ENCODE measurements around the gene PBLD.

Gene PBLD

GRCh38 chr10:68345621-68346020, 12.9 kb upstream of the PBLD start:
- no peaks in the 10 kb centered on the region for H3K4me1 ChIP-seq (ENCODE audit: control insufficient read depth, insufficient read depth, low read length)
- no peak overlapping the region for H3K4me3 ChIP-seq (ENCODE audit: low read depth, low read length)
- no peaks in the 10 kb centered on the region for H3K27me3 ChIP-seq (ENCODE audit: control insufficient read depth, insufficient read depth, low read length)
- peaks cover 57% of the 10 kb centered on the region for H3K36me3 ChIP-seq (ENCODE audit: control insufficient read depth, insufficient read depth, low read length)
- H3K27ac ChIP-seq (ENCODE audit: low read depth, low read length), result no peak overlapping the region
- no peak overlapping the region for H3K9ac ChIP-seq (ENCODE audit: low read length)
- no peaks in the 10 kb centered on the region for H3K9me3 ChIP-seq (ENCODE audit: control insufficient read depth, insufficient read depth, low read depth, low read length)

- Histone ChIP-seq H3K4me1 (ENCODE audit: control insufficient read depth, insufficient read depth, low read length) (no peaks in the 10 kb centered on the region), H3K36me3 (ENCODE audit: control insufficient read depth, insufficient read depth, low read length) (peaks cover 78% of the 10 kb centered on the region), H3K4me3 (ENCODE audit: low read depth, low read length) (no peak overlapping the region), H3K27me3 (ENCODE audit: control insufficient read depth, insufficient read depth, low read length) (no peaks in the 10 kb centered on the region), H3K27ac (ENCODE audit: low read depth, low read length) (no peak overlapping the region), H3K9ac (ENCODE audit: low read length) (no peak overlapping the region), H3K9me3 (ENCODE audit: control insufficient read depth, insufficient read depth, low read depth, low read length) (no peaks in the 10 kb centered on the region)
Measured at GRCh38 chr10:68342909-68343516, 10.3 kb upstream of the PBLD start.

- Histone ChIP-seq H3K27ac (ENCODE audit: low read depth, low read length) (no peak overlapping the region), H3K9me3 (ENCODE audit: control insufficient read depth, insufficient read depth, low read depth, low read length) (no peaks in the 10 kb centered on the region), H3K4me1 (ENCODE audit: control insufficient read depth, insufficient read depth, low read length) (peaks cover 6% of the 10 kb centered on the region), H3K27me3 (ENCODE audit: control insufficient read depth, insufficient read depth, low read length) (no peaks in the 10 kb centered on the region), H3K9ac (ENCODE audit: low read length) (no peak overlapping the region), H3K4me3 (ENCODE audit: low read depth, low read length) (no peak overlapping the region), H3K36me3 (ENCODE audit: control insufficient read depth, insufficient read depth, low read length) (peaks cover 98% of the 10 kb centered on the region)
Measured at GRCh38 chr10:68340358-68341080, 7.8 kb upstream of the PBLD start.

GRCh38 chr10:68336754-68337351, 4.1 kb upstream of the PBLD start:
- Histone ChIP-seq H3K4me1 (ENCODE audit: control insufficient read depth, insufficient read depth, low read length) (peaks cover 7% of the 10 kb centered on the region), H3K9me3 (ENCODE audit: control insufficient read depth, insufficient read depth, low read depth, low read length) (no peaks in the 10 kb centered on the region)

GRCh38 chr10:68334672-68335467, 2.1 kb upstream of the PBLD start:
- Histone ChIP-seq H3K4me1 (ENCODE audit: control insufficient read depth, insufficient read depth, low read length) (peaks cover 10% of the 10 kb centered on the region), H3K27ac (ENCODE audit: low read depth, low read length) (no peak overlapping the region), H3K9me3 (ENCODE audit: control insufficient read depth, insufficient read depth, low read depth, low read length) (no peaks in the 10 kb centered on the region), H3K4me3 (ENCODE audit: low read depth, low read length) (peak overlapping the region; percentile 87), H3K9ac (ENCODE audit: low read length) (no peak overlapping the region), H3K36me3 (ENCODE audit: control insufficient read depth, insufficient read depth, low read length) (peaks cover 43% of the 10 kb centered on the region), H3K27me3 (ENCODE audit: control insufficient read depth, insufficient read depth, low read length) (no peaks in the 10 kb centered on the region)

More at GRCh38 chr10:68336754-68337351, 4.1 kb upstream of the PBLD start:
- Histone ChIP-seq H3K27ac (ENCODE audit: low read depth, low read length) (no peak overlapping the region), H3K27me3 (ENCODE audit: control insufficient read depth, insufficient read depth, low read length) (no peaks in the 10 kb centered on the region), H3K36me3 (ENCODE audit: control insufficient read depth, insufficient read depth, low read length) (peaks cover 63% of the 10 kb centered on the region), H3K9ac (ENCODE audit: low read length) (no peak overlapping the region), H3K4me3 (ENCODE audit: low read depth, low read length) (no peak overlapping the region)

GRCh38 chr10:68333440-68334431, 1.0 kb upstream of the PBLD start:
- no peaks in the 10 kb centered on the region for H3K9me3 ChIP-seq (ENCODE audit: control insufficient read depth, insufficient read depth, low read depth, low read length)
- H3K4me3 ChIP-seq (ENCODE audit: low read depth, low read length), result peak overlapping the region; percentile 87
- no peaks in the 10 kb centered on the region for H3K27me3 ChIP-seq (ENCODE audit: control insufficient read depth, insufficient read depth, low read length)
- H3K4me1 ChIP-seq (ENCODE audit: control insufficient read depth, insufficient read depth, low read length), result peaks cover 11% of the 10 kb centered on the region
- no peak overlapping the region; the same call in 1 of the 2 replicates for H3K27ac ChIP-seq (ENCODE audit: low read depth, low read length)
- H3K36me3 ChIP-seq (ENCODE audit: control insufficient read depth, insufficient read depth, low read length), result peaks cover 32% of the 10 kb centered on the region
- H3K9ac ChIP-seq (ENCODE audit: low read length), result peak overlapping the region; percentile 98

- Histone ChIP-seq H3K36me3 (ENCODE audit: control insufficient read depth, insufficient read depth, low read length) (peaks cover 25% of the 10 kb centered on the region), H3K4me1 (ENCODE audit: control insufficient read depth, insufficient read depth, low read length) (peaks cover 18% of the 10 kb centered on the region), H3K4me3 (ENCODE audit: low read depth, low read length) (peak overlapping the region; percentile 87), H3K27me3 (ENCODE audit: control insufficient read depth, insufficient read depth, low read length) (no peaks in the 10 kb centered on the region), H3K9ac (ENCODE audit: low read length) (peak overlapping the region; percentile 98), H3K9me3 (ENCODE audit: control insufficient read depth, insufficient read depth, low read depth, low read length) (no peaks in the 10 kb centered on the region), H3K27ac (ENCODE audit: low read depth, low read length) (peak overlapping the region; percentile 98)
Measured at GRCh38 chr10:68333058-68333395, 299 bp upstream of the PBLD start.

- Histone ChIP-seq H3K9me3 (ENCODE audit: control insufficient read depth, insufficient read depth, low read depth, low read length) (no peaks in the 10 kb centered on the region), H3K36me3 (ENCODE audit: control insufficient read depth, insufficient read depth, low read length) (peaks cover 12% of the 10 kb centered on the region), H3K9ac (ENCODE audit: low read length) (peak within 1 kb of the TSS; percentile 98), H3K27ac (ENCODE audit: low read depth, low read length) (peak within 1 kb of the TSS; percentile 98), H3K4me3 (ENCODE audit: low read depth, low read length) (peak within 1 kb of the TSS; percentile 87), H3K4me1 (ENCODE audit: control insufficient read depth, insufficient read depth, low read length) (peaks cover 20% of the 10 kb centered on the region), H3K27me3 (ENCODE audit: control insufficient read depth, insufficient read depth, low read length) (no peaks in the 10 kb centered on the region)
Measured at GRCh38 chr10:68331455-68332258, 1.1 kb downstream of the PBLD start, which contains the start of gene HNRNPH3. Gene HNRNPH3, plus strand, starts transcription at chr10:68332064. Its CDS starts 5,158 bp downstream, at chr10:68337222.

GRCh38 chr10:68330852-68331454, 1.8 kb downstream of the PBLD start:
- peak overlapping the region; percentile 87 for H3K4me3 ChIP-seq (ENCODE audit: low read depth, low read length)
- no peaks in the 10 kb centered on the region for H3K27me3 ChIP-seq (ENCODE audit: control insufficient read depth, insufficient read depth, low read length)
- H3K9me3 ChIP-seq (ENCODE audit: control insufficient read depth, insufficient read depth, low read depth, low read length), result no peaks in the 10 kb centered on the region
- H3K9ac ChIP-seq (ENCODE audit: low read length), result peak overlapping the region; percentile 98
- peaks cover 5% of the 10 kb centered on the region for H3K36me3 ChIP-seq (ENCODE audit: control insufficient read depth, insufficient read depth, low read length)
- peak overlapping the region; percentile 98 for H3K27ac ChIP-seq (ENCODE audit: low read depth, low read length)
- H3K4me1 ChIP-seq (ENCODE audit: control insufficient read depth, insufficient read depth, low read length), result peaks cover 19% of the 10 kb centered on the region

Data from HUES6 (cell line).